Stimulated activated CD8-positive, alpha-beta memory T cell treated with anti-CD3 and anti-CD28 coated beads, Interleukin-7, amount 100 ng/mL, for 1 hour (primary cell): Measurements from ENCODE around the gene CYLD.

Experiments
- DNase-seq, 2 donors: peaks; one replicate each; pipeline ENCODE4 v3.0.0-alpha.2; 2020; ENCODE audit warnings: low read depth in 2 of 2

CYLD gene

DNA sequence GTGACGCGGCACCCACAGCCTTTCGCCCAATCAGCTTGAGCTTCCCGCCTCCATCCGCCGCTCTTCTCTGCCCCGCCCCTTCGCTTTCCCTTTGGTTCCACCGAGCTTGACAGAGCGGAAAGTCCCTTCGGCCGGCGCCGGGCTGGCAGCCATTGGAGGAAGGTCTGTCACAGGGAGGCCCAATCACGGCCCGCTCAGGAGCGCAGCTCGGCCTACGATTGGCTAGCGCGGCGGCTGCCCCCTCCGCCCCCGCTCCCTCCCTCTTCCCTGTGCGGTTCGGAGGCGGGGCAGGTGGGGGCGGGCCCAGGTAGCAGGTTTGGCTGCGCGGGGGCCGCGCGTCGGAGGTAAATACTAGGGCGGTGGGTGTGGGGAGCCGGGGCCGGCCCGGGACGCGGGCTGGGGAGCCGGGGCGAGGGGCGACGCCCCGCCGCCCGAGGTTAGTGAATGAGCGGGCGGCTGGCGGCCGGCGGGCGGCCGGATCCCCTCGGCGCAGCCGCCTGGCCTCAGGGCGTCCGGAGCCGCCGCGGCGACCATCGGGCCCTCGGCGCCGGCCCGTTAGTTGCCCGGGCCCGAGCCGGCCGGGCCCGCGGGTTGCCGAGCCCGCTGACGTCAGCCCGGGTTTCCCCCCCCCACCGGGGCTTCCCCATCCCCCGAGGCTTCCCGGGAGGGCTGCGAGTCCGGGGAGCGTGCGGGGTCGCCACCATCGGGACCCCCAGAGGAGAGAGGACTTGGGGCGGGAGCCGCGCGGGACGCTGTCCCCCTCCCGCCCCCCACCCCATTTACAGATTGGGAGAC lies at the start of gene CYLD:
Gene CYLD (plus strand): TSS at position 306 of the 795 bp plus-strand sequence. CDS start 7,613 bp downstream, outside the sequence.
- DNase-seq = peak; percentile 96 to 97

DNA sequence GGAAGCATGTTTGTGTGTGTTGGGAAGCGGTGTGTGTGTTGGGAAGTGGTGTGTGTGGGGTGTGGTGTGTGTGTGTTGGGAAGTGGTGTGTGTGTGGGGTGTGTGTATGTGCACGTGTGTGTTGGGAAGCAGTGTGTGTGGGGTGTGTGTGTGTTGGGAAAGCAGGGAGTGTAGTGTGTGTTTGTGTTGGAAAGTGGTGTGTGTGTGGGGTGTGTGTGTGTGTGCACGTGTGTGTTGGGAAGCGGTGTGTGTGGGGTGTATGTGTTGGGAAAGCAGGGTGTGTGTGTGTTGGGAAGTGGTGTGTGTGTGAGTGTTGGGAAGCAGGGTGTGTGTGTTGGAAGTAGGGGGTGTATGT lies 49.3 kb upstream of the CYLD start:
- no peak for DNase-seq

DNA sequence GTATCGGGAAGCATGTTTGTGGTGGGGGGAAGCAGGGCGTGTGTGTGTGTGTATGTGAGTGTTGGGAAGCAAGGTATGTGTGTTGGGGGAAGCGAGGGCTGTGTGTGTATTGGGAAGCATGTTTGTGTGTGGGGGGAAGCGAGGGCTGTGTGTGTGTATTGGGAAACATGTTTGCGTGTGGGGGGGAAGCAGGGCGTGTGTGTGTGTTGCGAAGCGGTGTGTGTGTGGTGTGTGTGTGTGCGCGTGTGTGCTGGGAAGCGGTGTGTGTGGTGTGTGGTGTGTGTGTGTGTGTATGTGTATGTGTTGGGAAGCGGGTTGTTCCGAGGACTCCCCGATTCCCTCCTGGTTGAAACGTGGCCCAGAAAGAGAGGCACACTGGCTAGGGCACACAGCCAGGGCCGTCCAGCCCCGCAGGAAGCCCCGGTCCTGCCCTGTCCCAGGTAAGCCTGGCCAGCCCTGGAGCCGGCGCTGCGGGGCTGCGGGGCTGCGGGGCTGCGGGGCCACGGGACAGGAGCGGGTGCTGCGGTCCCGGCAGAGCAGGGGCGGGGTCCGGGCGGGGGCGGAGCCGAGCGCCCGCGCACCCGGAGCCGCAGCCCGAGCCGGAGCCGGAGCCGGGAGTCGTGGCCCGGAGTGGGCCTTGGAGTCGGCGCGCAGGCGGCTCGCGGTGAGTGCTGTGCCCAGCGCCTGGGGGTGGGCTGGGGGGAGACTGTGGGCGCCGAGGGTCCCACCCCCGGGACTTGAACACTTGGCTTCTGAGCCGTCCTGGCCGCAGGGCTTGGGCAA lies 48.7 kb upstream of the CYLD start, which contains the start of gene NOD2:
Gene NOD2 (plus strand): TSS at position 608 of the 783 bp plus-strand sequence. CDS start 5,890 bp downstream, outside the sequence.
- no peak for DNase-seq

DNA sequence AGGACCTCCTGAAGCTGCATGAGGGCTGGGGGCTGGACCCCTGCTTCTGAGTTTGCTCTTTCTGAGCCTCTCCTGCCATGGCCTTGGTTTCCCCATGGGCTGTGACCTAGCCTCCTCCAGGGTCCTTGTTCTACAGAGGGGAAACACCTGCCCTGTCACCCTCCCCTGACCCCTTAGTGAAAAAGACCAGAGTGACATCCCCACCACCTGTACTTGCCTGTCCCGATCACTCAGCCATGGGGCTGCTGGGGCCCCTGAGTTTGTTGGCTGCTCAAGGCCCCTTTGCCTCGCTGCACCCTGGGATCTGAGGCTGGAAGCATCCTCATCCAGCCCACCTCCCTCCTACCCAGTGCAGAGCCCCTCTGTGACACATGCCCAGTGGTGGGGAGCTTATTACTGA lies 47.7 kb upstream of the CYLD start:
- no peak for DNase-seq

DNA sequence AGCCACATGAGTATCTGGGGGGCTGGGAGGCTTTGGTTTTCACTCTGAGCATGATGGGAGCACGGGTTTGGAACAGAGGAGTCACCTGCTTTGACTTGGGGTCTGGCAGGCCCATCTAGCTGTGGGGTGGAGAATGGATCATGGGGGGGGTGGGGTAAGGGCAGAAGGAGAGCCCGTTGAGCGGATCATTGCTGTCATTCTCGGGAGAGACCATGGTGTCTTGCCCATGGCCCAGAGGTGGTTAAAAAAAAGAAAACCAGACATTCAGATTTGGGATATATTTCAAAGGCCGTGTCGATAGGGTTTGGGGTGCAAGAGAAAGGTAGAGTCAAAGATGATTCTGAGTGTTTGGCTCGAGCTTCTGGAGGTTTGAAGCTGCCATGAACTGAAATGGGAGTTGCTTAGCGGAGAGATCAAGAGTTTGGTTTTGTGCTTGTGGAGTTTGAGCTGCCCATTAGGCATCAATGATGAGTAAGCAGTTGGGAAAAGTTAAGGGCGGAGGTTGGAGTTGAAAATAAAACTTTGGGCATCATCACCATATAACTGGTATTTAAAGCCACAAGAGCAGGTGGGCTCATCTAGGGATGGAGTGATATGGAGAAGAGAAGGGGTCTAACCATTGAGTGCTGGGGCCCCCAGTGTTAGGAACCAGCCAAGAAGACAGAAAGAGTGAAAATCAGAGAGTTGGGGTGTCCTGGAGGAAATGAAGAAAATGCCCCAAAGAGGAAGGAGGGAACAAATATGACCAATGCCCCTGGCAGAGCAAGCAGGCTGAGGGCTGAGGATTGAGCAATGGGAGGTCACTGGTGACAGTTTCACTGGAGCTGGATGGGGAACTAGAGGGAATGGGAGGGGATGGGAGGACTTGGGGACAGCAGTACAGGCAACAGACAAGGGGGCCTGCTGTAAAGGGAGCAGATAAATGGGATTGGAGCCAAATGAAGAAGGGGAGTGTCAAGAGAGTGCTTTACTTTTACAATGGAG lies 46.6 kb upstream of the CYLD start:
- DNase-seq = no peak

DNA sequence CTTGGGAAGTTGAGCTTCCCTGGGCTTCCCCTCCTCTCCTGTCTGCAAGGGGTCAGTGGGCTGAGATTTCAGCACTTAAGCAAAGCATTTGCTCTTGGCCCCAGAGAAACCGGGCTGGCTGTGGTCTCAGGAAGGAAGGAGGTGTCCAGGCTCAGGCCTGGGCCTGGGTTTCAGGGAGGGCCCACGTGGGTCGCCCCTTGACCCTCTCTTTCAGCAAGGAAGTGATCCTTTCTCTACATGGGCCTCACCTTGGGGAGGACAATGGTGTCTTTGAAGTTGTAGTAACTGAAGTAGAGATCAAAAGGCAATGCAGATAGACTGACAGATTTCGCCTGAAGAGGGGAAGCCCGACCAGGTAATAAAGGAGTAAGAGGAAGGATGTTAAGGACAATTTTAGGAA lies 45.8 kb upstream of the CYLD start:
- no peak for DNase-seq

DNA sequence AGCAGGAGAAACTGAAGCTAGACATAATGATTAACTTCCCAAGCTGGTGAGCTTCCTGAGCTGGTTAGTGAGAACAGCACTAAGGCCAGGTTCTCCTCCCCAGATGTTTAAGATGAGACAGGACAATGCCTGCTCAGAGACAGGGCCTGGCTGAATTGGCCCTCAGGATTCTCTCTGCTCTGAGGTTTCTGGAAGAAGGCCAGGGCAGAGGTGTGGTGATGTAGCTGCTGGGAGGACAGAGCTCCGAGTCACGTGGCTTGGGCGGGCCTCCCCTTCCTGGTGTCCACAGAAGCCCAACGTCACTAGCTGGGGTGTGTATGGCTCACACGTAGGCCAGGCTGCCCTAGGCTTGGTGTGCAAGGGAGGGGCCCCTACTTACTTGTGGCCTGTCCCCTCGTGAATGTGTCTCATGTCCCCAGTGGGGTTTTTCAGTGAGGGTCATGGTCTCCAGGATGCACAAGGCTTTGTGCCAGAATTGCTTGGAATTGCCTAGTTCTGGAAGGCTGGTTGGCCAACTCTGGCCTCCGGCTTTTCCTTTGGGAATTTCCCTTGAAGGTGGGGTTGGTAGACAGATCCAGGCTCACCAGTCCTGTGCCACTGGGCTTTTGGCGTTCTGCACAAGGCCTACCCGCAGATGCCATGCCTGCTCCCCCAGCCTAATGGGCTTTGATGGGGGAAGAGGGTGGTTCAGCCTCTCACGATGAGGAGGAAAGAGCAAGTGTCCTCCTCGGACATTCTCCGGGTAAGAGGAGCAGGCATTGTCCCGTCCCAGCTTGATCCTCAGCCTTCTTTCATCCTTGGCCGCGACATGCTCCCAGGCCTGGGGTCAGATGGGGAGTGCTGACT lies 45.1 kb upstream of the CYLD start:
- no peak for DNase-seq

DNA sequence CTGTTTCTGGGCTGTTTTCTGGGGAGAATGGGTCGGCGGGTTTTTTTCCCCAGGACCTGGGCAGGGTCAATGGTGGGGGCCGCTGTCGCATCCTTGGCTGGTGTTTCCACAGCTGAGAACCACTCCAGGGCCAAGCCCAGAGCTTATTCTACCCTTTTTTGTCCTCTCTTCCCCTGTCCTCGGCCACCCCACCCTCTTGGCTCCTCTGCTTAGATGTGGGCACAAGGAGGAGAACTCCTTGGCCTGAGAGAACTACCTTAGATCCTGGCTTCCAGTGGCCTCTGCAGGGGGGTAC lies 44.5 kb upstream of the CYLD start:
- DNase-seq = no peak

DNA sequence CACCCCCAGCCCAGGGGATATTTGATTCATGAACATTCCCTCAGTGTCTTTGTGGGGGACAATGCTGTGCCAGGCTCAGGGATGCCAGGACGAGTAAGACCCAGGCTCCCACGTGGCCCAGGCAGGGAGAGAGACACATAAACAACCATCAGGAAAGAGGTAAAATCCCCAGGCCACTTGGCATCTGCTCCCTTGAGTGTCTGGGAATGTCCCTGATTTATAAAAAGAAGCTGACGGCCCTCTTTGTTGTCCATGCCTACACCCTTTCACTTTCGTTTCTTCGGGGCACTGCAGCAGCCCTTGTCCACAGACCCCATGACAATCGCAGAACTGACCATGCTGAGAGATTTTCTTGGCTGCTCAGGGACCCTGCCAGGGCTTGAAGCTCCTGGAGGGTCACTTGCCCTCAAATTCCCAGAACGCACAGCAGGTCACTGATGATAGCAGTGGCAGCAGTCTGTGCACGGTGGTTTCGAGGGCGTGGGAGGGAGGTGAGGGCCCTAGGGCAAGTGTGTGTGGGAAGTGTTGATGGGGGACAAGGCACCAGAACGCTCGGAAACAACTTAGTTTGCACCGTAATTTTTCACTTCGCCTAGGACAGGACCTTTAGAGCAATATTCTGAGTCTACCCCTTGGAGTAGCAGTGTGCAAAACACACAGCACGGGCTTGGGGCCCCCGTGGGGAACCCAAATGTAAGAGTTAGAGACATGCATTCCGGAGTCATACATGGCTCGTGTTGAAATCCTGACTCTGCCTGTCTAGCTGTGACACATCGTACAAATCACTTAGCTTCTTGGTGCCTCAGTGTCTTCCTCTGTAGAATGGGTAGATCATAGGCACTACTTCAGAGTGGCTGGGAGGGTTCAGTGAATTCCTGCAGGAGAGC lies 43.8 kb upstream of the CYLD start:
- no peak for DNase-seq

DNA sequence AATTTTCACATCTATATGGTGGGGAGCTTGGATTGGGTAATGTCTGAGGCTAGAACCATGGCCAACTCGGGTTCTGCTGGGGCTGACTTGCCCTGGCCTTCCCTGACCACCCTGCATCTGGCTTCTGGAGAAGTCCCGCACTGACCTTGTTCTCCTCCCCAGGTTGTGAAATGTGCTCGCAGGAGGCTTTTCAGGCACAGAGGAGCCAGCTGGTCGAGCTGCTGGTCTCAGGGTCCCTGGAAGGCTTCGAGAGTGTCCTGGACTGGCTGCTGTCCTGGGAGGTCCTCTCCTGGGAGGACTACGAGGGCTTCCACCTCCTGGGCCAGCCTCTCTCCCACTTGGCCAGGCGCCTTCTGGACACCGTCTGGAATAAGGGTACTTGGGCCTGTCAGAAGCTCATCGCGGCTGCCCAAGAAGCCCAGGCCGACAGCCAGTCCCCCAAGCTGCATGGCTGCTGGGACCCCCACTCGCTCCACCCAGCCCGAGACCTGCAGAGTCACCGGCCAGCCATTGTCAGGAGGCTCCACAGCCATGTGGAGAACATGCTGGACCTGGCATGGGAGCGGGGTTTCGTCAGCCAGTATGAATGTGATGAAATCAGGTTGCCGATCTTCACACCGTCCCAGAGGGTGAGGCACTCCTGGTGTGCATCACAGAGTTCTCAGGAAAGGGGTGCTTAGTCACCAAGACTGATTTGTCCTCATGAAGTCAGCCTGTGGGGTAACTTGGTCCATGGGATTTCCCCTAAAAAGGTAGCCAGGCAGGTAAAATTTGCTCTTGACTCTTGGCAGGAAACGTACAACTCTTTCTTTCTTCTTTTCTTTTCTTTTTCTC lies 42.3 kb upstream of the CYLD start:
- no peak for DNase-seq

DNA sequence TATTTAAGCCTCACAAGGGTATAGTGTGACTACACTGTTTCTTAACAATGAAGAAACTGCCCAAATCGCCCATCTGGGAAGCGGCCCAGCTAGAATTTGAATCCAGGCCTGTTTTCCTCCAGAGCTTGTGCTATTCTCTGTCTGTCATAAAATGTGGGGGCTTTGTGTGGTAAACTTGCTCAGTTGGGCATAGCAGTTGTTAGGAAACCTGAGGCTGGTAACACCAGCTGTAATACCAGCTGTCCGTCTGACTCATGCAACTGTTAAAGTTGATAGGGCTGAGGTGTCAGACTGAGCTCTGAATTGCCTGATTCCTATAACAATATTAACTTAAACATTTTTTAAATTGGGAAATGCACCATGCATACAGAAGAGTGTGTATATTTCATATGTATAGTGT lies 39.2 kb upstream of the CYLD start:
- no peak for DNase-seq

DNA sequence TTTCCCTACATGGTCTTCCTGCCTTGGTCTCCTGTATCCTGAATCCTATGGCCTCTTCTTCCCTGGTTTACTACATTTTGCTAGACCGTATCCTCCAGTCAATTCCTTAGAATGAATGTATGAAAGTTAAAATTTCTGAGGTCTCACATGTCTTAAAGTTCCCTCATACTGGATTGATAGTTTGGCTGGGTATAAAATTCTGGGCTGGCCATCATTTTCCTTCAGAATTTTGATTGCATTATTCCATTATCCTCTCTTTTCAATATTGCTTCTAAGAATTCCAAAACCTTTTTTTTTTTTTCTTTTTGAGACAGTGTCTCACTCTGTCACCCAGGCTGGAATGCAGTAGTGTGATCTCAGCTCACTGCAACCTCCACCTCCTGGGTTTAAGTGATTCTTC lies 37.6 kb upstream of the CYLD start:
- no peak for DNase-seq

DNA sequence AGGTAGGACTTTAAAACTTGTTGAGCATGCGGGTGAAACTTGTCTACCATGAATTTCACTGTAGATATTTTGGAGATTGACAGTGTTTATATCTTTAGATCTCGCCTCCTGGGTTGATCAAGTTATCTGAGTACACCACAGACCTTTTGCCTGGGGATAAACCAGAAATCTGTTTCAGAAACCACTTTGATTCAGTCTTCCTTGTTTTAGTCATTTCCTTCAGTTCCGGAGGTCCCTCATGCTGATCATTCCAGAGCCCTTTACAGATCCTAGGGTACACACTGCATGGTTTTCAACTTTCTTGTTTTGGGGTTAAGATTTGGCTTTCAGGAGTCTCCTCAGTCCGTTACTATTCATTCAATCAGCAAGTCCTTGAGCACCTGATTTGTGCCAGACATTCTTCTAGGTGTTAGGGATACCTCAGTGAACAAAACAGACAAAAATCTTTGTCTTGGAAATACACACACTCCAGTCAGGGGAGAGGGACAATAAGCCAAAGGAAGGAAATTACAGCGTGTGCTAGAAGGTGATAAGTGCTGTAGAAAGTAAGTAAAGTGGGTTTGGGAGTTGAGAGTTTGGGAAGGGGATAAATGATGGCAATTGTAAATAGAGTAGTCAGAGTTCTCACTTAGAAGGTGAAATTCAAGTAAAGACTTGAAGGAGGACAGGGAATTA lies 36.3 kb upstream of the CYLD start:
- DNase-seq = no peak

DNA sequence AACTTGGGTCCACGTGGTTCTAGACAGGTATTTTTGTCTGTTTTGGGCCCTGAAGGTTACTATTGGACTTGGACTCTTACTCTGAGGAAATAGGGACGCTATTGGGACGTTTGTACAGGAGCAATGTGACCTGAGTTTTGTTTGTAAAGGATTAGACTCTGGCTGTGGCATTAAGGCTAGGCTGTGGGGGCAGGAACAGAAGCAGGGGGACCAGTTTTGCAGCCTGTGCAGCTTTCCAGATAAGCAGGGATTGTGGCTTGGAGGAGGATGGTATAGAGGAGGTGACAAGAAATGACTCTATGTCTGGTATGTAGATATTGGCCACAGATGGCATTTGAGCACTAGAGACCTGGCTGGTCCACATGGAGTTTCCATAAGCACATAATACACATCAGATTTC lies 35.6 kb upstream of the CYLD start:
- DNase-seq = no peak

DNA sequence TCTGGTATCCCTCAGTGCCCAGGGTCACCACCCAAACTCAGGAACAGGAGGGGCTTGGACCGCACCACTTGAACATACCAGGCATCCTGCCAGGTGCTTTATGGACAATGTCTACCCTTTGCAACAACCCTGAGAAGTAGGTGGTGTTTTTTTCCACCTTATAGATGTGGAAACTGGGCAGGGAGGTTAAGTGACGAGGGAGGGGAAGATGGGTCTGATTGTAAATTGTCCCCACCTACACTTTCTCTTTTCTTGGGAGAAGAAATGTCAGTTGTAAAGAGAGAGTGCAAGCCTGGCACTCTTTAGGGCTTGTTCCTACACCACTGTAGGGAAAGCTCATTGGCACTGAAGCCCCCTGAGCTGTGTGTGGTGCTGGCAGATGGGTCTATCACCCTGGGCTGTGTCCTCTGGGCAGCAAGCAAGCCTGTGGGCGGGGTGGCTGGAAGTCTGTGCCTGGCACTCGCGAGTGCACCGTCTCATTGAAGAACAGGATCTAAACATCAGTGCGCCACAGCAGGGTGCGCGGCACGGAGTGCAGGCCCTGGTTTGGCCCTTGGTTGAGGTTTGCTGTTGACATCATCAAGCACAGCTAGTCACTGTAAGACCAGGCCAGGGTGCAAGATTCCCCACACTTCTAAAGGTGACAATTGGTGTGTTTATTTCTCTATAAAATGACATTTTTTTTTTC lies 33.4 kb upstream of the CYLD start:
- DNase-seq = no peak

DNA sequence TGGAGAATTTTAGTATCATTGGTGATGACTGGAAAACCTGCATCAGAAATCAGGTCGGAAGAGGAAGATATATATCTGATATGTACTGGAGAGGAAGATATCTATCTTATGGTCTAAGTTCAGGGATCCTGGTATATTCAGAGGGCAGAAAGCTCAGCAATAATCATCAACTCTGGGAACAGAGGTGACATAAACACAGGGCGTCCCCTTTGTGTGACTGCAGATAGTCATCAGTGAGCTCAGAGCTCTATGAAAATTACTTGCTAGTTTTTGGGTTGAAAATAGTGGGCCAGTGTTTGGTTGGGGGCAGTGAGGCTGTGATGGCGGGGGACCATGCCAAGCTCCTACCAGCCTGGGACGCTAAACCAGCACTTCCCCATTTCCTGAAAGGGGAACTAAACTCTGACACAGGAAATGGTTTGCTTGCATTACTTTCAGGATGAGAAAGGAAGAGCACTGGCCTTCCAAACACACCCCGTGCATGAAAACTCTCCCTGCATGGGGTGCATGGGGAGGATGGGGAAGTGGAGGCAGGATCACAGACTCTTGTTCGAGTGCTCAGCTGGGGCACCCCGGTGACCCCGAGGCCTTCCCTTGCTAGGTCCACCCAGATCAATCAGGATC lies 32.7 kb upstream of the CYLD start:
- no peak for DNase-seq

DNA sequence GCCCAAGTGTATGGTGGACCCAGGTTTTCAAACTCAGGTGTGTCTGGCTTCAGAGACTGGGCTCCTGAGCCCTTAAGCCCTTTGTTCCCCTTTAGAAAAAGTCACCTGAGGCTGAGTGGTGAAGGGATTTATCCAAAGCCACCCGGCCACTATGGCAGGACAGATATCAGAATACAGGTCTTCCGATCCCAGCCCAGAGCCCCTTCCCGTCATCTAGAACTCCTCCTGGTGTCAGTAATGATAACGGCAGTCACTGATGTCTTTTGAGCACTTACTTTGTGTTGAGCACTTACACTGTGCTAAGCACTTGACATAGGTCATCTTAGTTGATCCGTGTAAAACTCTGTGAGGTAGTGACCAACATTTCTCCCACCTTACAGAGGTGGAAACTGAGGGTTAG lies 31.9 kb upstream of the CYLD start:
- no peak for DNase-seq

DNA sequence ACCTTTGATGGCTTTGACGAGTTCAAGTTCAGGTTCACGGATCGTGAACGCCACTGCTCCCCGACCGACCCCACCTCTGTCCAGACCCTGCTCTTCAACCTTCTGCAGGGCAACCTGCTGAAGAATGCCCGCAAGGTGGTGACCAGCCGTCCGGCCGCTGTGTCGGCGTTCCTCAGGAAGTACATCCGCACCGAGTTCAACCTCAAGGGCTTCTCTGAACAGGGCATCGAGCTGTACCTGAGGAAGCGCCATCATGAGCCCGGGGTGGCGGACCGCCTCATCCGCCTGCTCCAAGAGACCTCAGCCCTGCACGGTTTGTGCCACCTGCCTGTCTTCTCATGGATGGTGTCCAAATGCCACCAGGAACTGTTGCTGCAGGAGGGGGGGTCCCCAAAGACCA lies 30.8 kb upstream of the CYLD start:
- DNase-seq = no peak
